ENCODE results near the gene TMPRSS7. TPM values are rescaled to one million over a fixed set of nuclear protein-coding genes. Genes with fewer than 3 reads are reported as not detected.

Gene TMPRSS7
- total RNA-seq, 1 experiment from 2014 or later: not detected

DNA sequence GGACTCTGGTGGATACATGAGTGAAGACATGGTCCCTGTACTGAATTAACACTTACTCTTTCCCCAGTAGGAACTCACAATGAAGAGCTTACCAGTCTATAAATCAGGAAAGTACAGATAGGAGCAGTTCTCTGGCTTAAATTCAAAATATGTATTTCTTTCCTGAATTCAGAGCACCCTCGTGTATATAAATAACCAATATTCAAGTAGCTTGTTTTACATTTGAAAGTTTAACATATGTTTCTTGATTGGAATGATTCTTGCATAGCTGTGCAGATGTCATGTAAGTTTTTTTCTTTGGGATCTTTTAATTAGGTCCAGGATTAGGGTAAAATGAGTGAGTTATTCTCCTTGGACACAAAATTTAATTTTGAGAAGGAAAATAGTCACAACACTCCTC lies 14.8 kb upstream of the TMPRSS7 start:
- DNase-seq (ENCODE audit: unreplicated experiment): no peak
- Mint-ChIP-seq H3K4me3 (ENCODE audit: unreplicated experiment) (no peak overlapping the region), H3K9me3 (ENCODE audit: unreplicated experiment) (no peaks in the 10 kb centered on the region), H3K36me3 (ENCODE audit: insufficient read depth, unreplicated experiment) (no peaks in the 10 kb centered on the region), H3K4me1 (ENCODE audit: insufficient read depth, unreplicated experiment) (no peaks in the 10 kb centered on the region), H3K27me3 (ENCODE audit: insufficient read depth, unreplicated experiment) (no peaks in the 10 kb centered on the region), H3K27ac (ENCODE audit: low read depth, unreplicated experiment) (no peak overlapping the region)
- intact Hi-C loops (cut with micrococcal nuclease): no loop called here
- BruUV-seq (replicated peaks): no TSS peak
- TF ChIP-seq, protein P1, sequence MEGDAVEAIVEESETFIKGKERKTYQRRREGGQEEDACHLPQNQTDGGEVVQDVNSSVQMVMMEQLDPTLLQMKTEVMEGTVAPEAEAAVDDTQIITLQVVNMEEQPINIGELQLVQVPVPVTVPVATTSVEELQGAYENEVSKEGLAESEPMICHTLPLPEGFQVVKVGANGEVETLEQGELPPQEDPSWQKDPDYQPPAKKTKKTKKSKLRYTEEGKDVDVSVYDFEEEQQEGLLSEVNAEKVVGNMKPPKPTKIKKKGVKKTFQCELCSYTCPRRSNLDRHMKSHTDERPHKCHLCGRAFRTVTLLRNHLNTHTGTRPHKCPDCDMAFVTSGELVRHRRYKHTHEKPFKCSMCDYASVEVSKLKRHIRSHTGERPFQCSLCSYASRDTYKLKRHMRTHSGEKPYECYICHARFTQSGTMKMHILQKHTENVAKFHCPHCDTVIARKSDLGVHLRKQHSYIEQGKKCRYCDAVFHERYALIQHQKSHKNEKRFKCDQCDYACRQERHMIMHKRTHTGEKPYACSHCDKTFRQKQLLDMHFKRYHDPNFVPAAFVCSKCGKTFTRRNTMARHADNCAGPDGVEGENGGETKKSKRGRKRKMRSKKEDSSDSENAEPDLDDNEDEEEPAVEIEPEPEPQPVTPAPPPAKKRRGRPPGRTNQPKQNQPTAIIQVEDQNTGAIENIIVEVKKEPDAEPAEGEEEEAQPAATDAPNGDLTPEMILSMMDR (IDR thresholded peaks at IDR 0.05; ENCODE audit: unreplicated experiment): no peak
- ChIA-PET CTCF (interaction anchor here (0.7 to 0.9 kb wide), 2 partner anchors 15 to 22 kb away, joined by 3 read pairs; partner anchors contain the start of gene TMPRSS7), POLR2A (no interaction called here)

DNA sequence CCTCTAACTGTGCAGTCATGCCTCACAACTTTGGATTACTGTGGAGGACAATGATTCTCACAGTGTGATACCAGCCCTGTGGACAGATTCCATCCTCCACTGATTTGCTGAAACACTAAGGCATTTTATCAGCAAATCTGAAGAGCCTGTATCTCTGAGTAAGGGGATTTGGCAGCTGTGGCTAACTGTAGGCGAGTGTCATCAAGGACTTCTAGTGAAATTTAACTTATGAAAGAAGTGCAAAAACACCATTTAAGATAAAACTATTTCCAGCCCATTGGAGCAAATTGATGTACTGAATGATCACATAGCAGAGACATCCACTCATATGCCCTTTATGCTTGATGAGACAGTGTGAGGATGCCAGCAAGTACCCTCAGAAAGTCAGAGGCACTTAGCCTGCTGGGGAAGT lies 13.9 kb upstream of the TMPRSS7 start:
- Mint-ChIP-seq H3K27ac (ENCODE audit: low read depth, unreplicated experiment) (no peak overlapping the region), H3K4me1 (ENCODE audit: insufficient read depth, unreplicated experiment) (no peaks in the 10 kb centered on the region), H3K27me3 (ENCODE audit: insufficient read depth, unreplicated experiment) (no peaks in the 10 kb centered on the region), H3K36me3 (ENCODE audit: insufficient read depth, unreplicated experiment) (no peaks in the 10 kb centered on the region), H3K9me3 (ENCODE audit: unreplicated experiment) (no peaks in the 10 kb centered on the region), H3K4me3 (ENCODE audit: unreplicated experiment) (no peak overlapping the region)
- POLR2A ChIA-PET: no interaction called here
- TF ChIP-seq, protein P1 (IDR thresholded peaks at IDR 0.05; ENCODE audit: unreplicated experiment): no peak
- intact Hi-C loops (cut with micrococcal nuclease): no loop called here
- DNase-seq (ENCODE audit: unreplicated experiment): no peak
- no TSS peak for BruUV-seq (replicated peaks)
- CTCF ChIA-PET: interaction anchor here (0.9 kb wide), 1 partner anchor 14 kb away, joined by 3 read pairs; the partner anchor contains the start of gene TMPRSS7

DNA sequence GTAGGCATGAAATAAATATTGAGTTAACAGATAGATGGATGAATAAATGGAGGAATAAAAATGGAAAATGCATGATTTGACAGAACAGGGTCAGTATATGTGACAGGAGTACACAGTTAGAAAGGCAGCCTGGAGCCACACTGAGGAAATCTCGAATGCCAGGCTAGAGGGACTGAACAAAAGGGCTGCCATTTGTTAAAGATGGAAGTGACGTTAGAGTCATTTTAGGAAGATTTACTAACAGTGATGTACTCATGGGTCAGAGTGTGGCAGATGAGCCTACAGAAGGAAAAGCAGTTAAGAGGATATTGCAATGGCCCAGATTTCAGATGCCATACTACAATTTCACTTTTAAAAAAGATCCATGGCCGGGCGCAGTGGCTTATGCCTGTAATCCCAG lies 7.4 kb upstream of the TMPRSS7 start:
- ChIA-PET CTCF (interaction anchor here (1.0 to 1.4 kb wide), 3 partner anchors 13 to 16 kb away, joined by 3 to 5 read pairs (median 3); no protein-coding TSS in a partner anchor), POLR2A (no interaction called here)

DNA sequence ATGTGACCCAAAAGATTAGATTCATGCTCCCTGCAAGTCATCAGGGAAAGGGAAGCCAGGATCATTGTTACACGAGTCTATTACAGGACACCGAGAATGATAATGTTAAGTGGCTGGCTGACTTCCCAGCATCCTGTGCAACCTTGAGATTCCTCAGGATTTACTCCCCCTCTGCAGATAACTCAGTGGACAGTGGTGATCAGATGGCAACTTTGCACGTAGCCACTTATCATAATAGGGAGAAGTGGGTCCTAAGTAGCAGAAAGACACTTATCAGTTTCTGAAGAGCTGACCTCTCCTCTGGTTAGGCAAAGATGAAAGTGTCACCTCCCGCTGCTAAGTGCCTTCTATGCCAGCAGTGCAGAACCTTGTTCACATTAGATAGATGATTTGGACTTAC lies 6.7 kb upstream of the TMPRSS7 start:
- Mint-ChIP-seq H3K4me1 (ENCODE audit: insufficient read depth, unreplicated experiment) (no peaks in the 10 kb centered on the region), H3K36me3 (ENCODE audit: insufficient read depth, unreplicated experiment) (no peaks in the 10 kb centered on the region), H3K9me3 (ENCODE audit: unreplicated experiment) (no peaks in the 10 kb centered on the region), H3K27ac (ENCODE audit: low read depth, unreplicated experiment) (no peak overlapping the region), H3K4me3 (ENCODE audit: unreplicated experiment) (no peak overlapping the region), H3K27me3 (ENCODE audit: insufficient read depth, unreplicated experiment) (no peaks in the 10 kb centered on the region)
- ChIA-PET CTCF (no interaction called here), POLR2A (interaction anchor here (0.9 kb wide), 1 partner anchor 49 kb away, joined by 4 read pairs; the partner anchor contains the start of gene ABHD10)
- TF ChIP-seq, protein P1 (IDR thresholded peaks at IDR 0.05; ENCODE audit: unreplicated experiment): no peak
- no peak for DNase-seq (ENCODE audit: unreplicated experiment)
- no TSS peak for BruUV-seq (replicated peaks)
- intact Hi-C loops (cut with micrococcal nuclease): no loop called here

More for the DNA sequence above, 7.4 kb upstream of the TMPRSS7 start:
- H3K4me3 Mint-ChIP-seq (ENCODE audit: unreplicated experiment): no peak overlapping the region
- TF ChIP-seq, protein P1 (IDR thresholded peaks at IDR 0.05; ENCODE audit: unreplicated experiment): no peak
- BruUV-seq (replicated peaks): no TSS peak
- no peak overlapping the region for H3K27ac Mint-ChIP-seq (ENCODE audit: low read depth, unreplicated experiment)
- no peaks in the 10 kb centered on the region for H3K27me3 Mint-ChIP-seq (ENCODE audit: insufficient read depth, unreplicated experiment)
- no peaks in the 10 kb centered on the region for H3K36me3 Mint-ChIP-seq (ENCODE audit: insufficient read depth, unreplicated experiment)
- no peaks in the 10 kb centered on the region for H3K9me3 Mint-ChIP-seq (ENCODE audit: unreplicated experiment)
- intact Hi-C loops (cut with micrococcal nuclease): no loop called here
- DNase-seq (ENCODE audit: unreplicated experiment): no peak
- H3K4me1 Mint-ChIP-seq (ENCODE audit: insufficient read depth, unreplicated experiment): no peaks in the 10 kb centered on the region
